Neural progenitor cell (in vitro differentiated cells): Measurements from ENCODE around the gene ZAP70. TPM values are rescaled to one million over a fixed set of nuclear protein-coding genes. Genes with fewer than 3 reads are reported as not detected.

ENCODE experiments used
- DNase-seq: peaks from one replicate; pipeline ENCODE4 v3.0.0-alpha.2; 2016; ENCODE audit warnings: low spot score
- H2AFZ ChIP-seq: fragments of 200-600 bp; sonication (generic); replicated peaks from 2 replicates; pipeline ENCODE4 v1.6.1; 2016; ENCODE audit warnings: antibody characterized with exemption
- H3F3A ChIP-seq: fragments of 200-600 bp; sonication (generic); 2 replicates; pipeline ENCODE4 v1.6.1; 2016; ENCODE audit warnings: antibody characterized with exemption, low read depth
- H3K27ac ChIP-seq: fragments of 200-600 bp; sonication (generic); 2 replicates; pipeline ENCODE4 v1.5.1; 2016; ENCODE audit warnings: mild to moderate bottlenecking
- H3K27me3 ChIP-seq: fragments of 200-600 bp; sonication (generic); 2 replicates; pipeline ENCODE4 v1.6.1; 2016; ENCODE audit warnings: mild to moderate bottlenecking, moderate library complexity
- H3K36me3 ChIP-seq: fragments of 200-600 bp; sonication (generic); 2 replicates; pipeline ENCODE4 v1.5.1; 2016
- H3K4me1 ChIP-seq: fragments of 200-600 bp; sonication (generic); 2 replicates; pipeline ENCODE4 v1.6.1; 2016; ENCODE audit warnings: mixed run types
- H3K4me2 ChIP-seq: fragments of 200-600 bp; sonication (generic); 2 replicates; pipeline ENCODE4 v1.6.1; 2016
- H3K4me3 ChIP-seq: fragments of 200-600 bp; sonication (generic); 2 replicates; pipeline ENCODE4 v1.5.1; 2016
- H3K79me2 ChIP-seq: fragments of 200-600 bp; sonication (generic); 2 replicates; pipeline ENCODE4 v1.6.1; 2016; ENCODE audit warnings: low read depth
- H3K9ac ChIP-seq: fragments of 200-600 bp; sonication (generic); 2 replicates; pipeline ENCODE4 v1.6.1; 2016
- H3K9me3 ChIP-seq: fragments of 200-600 bp; sonication (generic); 2 replicates; pipeline ENCODE4 v1.5.1; 2016; ENCODE audit warnings: low read depth
- H4K20me1 ChIP-seq: fragments of 200-600 bp; sonication (generic); 2 replicates; pipeline ENCODE4 v1.6.1; 2016; ENCODE audit warnings: low read depth
- H3K27ac Mint-ChIP-seq: 3 replicates; pipeline ENCODE4 v1.8.0; 2021; ENCODE audit warnings: mixed read lengths
- H3K27me3 Mint-ChIP-seq: 2 replicates; pipeline ENCODE4 v1.8.0; 2022; ENCODE audit warnings: low read depth, mild to moderate bottlenecking, inconsistent platforms, moderate library complexity, mixed read lengths; ENCODE audit not compliant: insufficient read depth
- H3K36me3 Mint-ChIP-seq: 3 replicates; pipeline ENCODE4 v1.8.0; 2021; ENCODE audit warnings: mixed read lengths
- H3K4me1 Mint-ChIP-seq: 3 replicates; pipeline ENCODE4 v1.8.0; 2021; ENCODE audit warnings: mixed read lengths
- H3K4me3 Mint-ChIP-seq: 3 replicates; pipeline ENCODE4 v1.8.0; 2021; ENCODE audit warnings: mild to moderate bottlenecking, moderate library complexity, mixed read lengths
- H3K9me3 Mint-ChIP-seq: 3 replicates; pipeline ENCODE4 v1.8.0; 2020; ENCODE audit warnings: mixed read lengths
- EZH2 ChIP-seq: fragments of 200-600 bp; sonication (generic); IDR thresholded peaks from 2 replicates; pipeline ENCODE4 v1.6.1; 2017; ENCODE audit warnings: antibody characterized with exemption, mild to moderate bottlenecking, moderate library complexity
- EZH2phosphoT487 ChIP-seq: fragments of 200-600 bp; sonication (generic); IDR thresholded peaks from 2 replicates; pipeline ENCODE4 v1.6.1; 2017; ENCODE audit warnings: antibody characterized with exemption
- total RNA-seq: library from RNA; depleted of rRNA; stranded (reverse); fragments of >200 nt; gene quantifications from 2 replicates; pipeline ENCODE4 v1.2.3, GENCODE V29; 2015; ENCODE audit warnings: low replicate concordance
- TF ChIP-seq, protein P1 (sequence below): fragments of 200-600 bp; sonication (generic); IDR thresholded peaks from 2 replicates; pipeline ENCODE4 v1.5.1; 2017; ENCODE audit warnings: antibody characterized with exemption, mild to moderate bottlenecking

Gene ZAP70
- total RNA-seq, 1 donor from 2014 or later, result not detected

DNA sequence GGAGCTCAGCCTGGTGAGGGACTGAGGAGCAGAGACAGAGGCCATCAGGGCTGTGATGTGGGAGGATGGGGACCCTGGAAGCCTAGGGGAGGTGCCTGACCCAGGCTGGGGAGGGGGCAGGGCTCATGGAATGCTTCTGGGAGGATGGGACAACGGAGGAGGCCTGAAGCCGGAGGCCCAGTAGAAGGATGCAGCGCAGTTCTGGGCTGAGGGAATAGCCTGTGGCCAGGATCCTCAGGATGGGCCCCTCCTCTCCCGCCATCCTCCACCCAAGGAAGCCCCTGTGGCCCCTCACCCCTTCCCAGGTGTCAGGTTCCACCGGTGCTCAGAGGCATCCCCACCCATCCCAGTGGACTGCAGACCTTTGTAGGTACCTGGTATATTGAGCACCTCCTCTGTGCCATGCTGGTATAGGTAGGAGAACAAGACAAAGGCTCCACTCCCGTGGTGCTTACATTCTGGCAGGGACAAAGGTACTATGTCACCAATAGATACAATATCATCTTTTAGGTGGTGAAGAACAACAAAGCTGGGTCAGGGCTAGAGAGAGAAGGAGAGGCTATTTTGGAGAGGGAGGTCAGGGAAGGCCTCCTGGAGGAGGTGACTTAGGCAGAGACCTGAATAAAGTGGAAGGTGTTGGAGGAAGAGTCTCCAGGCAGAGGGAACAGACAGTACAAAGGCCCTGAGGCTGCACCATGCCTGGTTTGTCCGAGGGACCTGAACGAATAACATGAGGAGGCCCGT is 2.7 kb downstream of the ZAP70 start:
- H3K9ac ChIP-seq, result no peak overlapping the region
- no peak overlapping the region for H3K4me2 ChIP-seq
- no peaks in the 10 kb centered on the region for H3K36me3 ChIP-seq
- Mint-ChIP-seq H3K27ac (peak overlapping the region; percentile 46), H3K4me3 (no peak overlapping the region), H3K4me1 (peaks cover 21% of the 10 kb centered on the region), H3K27me3 (peaks cover 2% of the 10 kb centered on the region), H3K9me3 (no peaks in the 10 kb centered on the region), H3K36me3 (no peaks in the 10 kb centered on the region)
- H3K79me2 ChIP-seq, result no peaks in the 10 kb centered on the region
- no peaks in the 10 kb centered on the region for H3K27me3 ChIP-seq
- no peak for DNase-seq
- no peak overlapping the region for H2AFZ ChIP-seq
- H4K20me1 ChIP-seq, result no peaks in the 10 kb centered on the region
- no peaks in the 10 kb centered on the region for H3F3A ChIP-seq
- H3K4me3 ChIP-seq, result no peak overlapping the region
- no peak overlapping the region for H3K27ac ChIP-seq
- TF ChIP-seq, protein P1, sequence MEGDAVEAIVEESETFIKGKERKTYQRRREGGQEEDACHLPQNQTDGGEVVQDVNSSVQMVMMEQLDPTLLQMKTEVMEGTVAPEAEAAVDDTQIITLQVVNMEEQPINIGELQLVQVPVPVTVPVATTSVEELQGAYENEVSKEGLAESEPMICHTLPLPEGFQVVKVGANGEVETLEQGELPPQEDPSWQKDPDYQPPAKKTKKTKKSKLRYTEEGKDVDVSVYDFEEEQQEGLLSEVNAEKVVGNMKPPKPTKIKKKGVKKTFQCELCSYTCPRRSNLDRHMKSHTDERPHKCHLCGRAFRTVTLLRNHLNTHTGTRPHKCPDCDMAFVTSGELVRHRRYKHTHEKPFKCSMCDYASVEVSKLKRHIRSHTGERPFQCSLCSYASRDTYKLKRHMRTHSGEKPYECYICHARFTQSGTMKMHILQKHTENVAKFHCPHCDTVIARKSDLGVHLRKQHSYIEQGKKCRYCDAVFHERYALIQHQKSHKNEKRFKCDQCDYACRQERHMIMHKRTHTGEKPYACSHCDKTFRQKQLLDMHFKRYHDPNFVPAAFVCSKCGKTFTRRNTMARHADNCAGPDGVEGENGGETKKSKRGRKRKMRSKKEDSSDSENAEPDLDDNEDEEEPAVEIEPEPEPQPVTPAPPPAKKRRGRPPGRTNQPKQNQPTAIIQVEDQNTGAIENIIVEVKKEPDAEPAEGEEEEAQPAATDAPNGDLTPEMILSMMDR, result no peak
- no peaks in the 10 kb centered on the region for H3K4me1 ChIP-seq
- no peaks in the 10 kb centered on the region for H3K9me3 ChIP-seq

DNA sequence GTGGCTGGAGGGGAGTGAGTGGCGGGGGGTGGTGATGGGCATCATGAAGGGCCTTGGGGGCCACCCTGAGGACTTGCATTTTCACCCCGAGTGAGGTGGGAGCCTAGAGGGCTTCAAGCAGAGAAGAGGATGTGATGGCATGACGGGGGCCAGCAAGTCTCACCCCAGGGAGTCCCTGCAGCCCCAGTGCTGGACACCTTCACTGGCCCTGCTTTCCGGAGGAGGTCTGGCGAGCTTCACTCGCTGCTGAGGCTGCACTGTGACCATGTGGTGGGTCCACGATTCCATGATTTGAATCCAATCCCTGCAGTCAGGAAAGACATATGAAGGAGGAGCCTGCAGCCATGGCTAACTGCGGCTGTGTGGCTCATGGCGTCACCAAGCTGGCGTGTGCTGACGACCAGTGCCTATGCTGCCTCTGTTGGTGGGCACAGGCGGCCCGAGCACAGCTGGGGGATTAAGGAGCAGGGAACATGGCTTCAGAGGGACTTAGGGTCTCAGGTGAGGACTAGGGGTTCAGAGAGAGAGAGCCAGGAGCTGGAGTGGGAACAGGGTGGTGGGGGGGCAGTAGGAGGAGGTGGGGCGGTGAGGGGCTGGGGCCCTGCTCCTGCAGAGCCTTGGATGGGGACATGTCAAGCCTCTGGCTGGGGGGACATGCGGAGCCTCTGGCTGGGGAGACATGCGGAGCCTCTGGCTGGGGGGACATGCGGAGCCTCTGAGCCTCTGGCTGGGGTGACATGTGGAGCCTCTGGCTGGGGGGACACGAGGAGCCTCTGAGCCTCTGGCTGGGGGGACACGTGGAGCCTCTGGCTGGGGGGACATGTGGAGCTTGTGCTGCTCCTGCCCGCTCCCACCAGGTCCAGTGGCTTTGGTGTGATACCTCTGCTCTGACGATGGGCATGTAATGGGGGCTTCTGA is 3.6 kb downstream of the ZAP70 start:
- Histone ChIP-seq H3K4me1 (no peaks in the 10 kb centered on the region), H4K20me1 (no peaks in the 10 kb centered on the region), H3K9me3 (no peaks in the 10 kb centered on the region), H3K9ac (no peak overlapping the region), H3K4me3 (no peak overlapping the region), H3K27ac (no peak overlapping the region), H3F3A (no peaks in the 10 kb centered on the region), H3K79me2 (no peaks in the 10 kb centered on the region), H3K27me3 (no peaks in the 10 kb centered on the region), H2AFZ (no peak overlapping the region), H3K4me2 (no peak overlapping the region), H3K36me3 (no peaks in the 10 kb centered on the region)
- DNase-seq, result no peak
- no peaks in the 10 kb centered on the region for H3K36me3 Mint-ChIP-seq
- peaks cover 17% of the 10 kb centered on the region for H3K4me1 Mint-ChIP-seq
- H3K4me3 Mint-ChIP-seq, result no peak overlapping the region
- peaks cover 2% of the 10 kb centered on the region for H3K27me3 Mint-ChIP-seq
- TF ChIP-seq EZH2 (no peak), EZH2phosphoT487 (no peak)
- TF ChIP-seq, protein P1, result no peak
- peak overlapping the region; percentile 23 for H3K27ac Mint-ChIP-seq
- H3K9me3 Mint-ChIP-seq, result no peaks in the 10 kb centered on the region

DNA sequence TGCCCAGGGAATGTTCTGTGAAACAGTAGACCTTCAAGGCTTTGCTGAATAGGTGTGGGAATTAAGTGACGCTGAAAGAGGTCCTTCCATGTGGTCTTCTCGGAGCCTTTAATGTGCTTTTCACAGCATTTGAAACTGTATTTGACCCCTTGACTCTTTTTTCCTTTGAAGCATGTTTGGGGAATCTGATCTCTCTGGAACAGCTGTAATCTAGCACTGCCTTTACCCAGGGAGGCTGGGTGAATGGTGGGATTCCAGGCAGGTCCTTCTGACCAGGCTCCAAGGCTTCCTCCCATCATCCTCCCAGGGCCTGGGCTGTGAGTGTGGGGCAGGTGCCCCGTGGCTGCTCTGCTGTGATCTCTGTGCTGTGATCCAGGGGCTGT is 4.2 kb downstream of the ZAP70 start:
- Histone ChIP-seq H3K79me2 (no peaks in the 10 kb centered on the region), H3K4me1 (no peaks in the 10 kb centered on the region), H2AFZ (no peak overlapping the region), H4K20me1 (no peaks in the 10 kb centered on the region), H3F3A (no peaks in the 10 kb centered on the region), H3K4me2 (no peak overlapping the region), H3K27ac (no peak overlapping the region), H3K9ac (no peak overlapping the region), H3K27me3 (no peaks in the 10 kb centered on the region), H3K4me3 (no peak overlapping the region), H3K9me3 (no peaks in the 10 kb centered on the region), H3K36me3 (no peaks in the 10 kb centered on the region)
- no peak for DNase-seq
- H3K4me1 Mint-ChIP-seq, result peaks cover 17% of the 10 kb centered on the region
- no peak for TF ChIP-seq EZH2phosphoT487
- no peak overlapping the region for H3K4me3 Mint-ChIP-seq
- H3K9me3 Mint-ChIP-seq, result no peaks in the 10 kb centered on the region
- H3K36me3 Mint-ChIP-seq, result no peaks in the 10 kb centered on the region
- peaks cover 2% of the 10 kb centered on the region for H3K27me3 Mint-ChIP-seq
- H3K27ac Mint-ChIP-seq, result peak overlapping the region; percentile 12
